HG02763 (cell line): ENCODE results near the gene TXNRD1.

Experiments used
- ATAC-seq: cut with Tn5 transposase; IDR thresholded peaks from one replicate; pipeline ENCODE4 v1.9.1; 2021; ENCODE audit warnings: mild to moderate bottlenecking, moderate library complexity; ENCODE audit not compliant: unreplicated experiment

Gene TXNRD1

GRCh38 chr12:104360157-104360556 is 144.6 kb downstream of the TXNRD1 start:
- ATAC-seq = no peak

- ATAC-seq = no peak
These were observed 145.6 kb downstream of the TXNRD1 start for GRCh38 chr12:104360983-104361707.

GRCh38 chr12:104365921-104366410 is 150.4 kb downstream of the TXNRD1 start:
- no peak for ATAC-seq

GRCh38 chr12:104369708-104370107 is 154.1 kb downstream of the TXNRD1 start:
- no peak for ATAC-seq

- no peak for ATAC-seq
These were observed 155.7 kb downstream of the TXNRD1 start for GRCh38 chr12:104371043-104371870.

- ATAC-seq = no peak
These were observed 156.6 kb downstream of the TXNRD1 start for GRCh38 chr12:104372061-104372720.

GRCh38 chr12:104372721-104373335 is 157.2 kb downstream of the TXNRD1 start:
- ATAC-seq = no peak

- ATAC-seq = no peak
These were observed 158.5 kb downstream of the TXNRD1 start for GRCh38 chr12:104374071-104374470.

- ATAC-seq = no peak
These were observed 159.2 kb downstream of the TXNRD1 start for GRCh38 chr12:104374806-104375205.

- ATAC-seq = no peak
These were observed 160.2 kb downstream of the TXNRD1 start for GRCh38 chr12:104375775-104376174.

GRCh38 chr12:104376650-104377513 is 161.3 kb downstream of the TXNRD1 start:
- no peak for ATAC-seq

GRCh38 chr12:104377514-104377812 is 161.9 kb downstream of the TXNRD1 start:
- no peak for ATAC-seq

- no peak for ATAC-seq
These were observed 162.8 kb downstream of the TXNRD1 start for GRCh38 chr12:104378427-104378826.

GRCh38 chr12:104381341-104381730 is 165.8 kb downstream of the TXNRD1 start:
- no peak for ATAC-seq

- no peak for ATAC-seq
These were observed 166.3 kb downstream of the TXNRD1 start for GRCh38 chr12:104381731-104382480.

- no peak for ATAC-seq
These were observed 168.7 kb downstream of the TXNRD1 start for GRCh38 chr12:104384141-104384880.

GRCh38 chr12:104385510-104385909 is 169.9 kb downstream of the TXNRD1 start:
- no peak for ATAC-seq

GRCh38 chr12:104386461-104386860 is 170.9 kb downstream of the TXNRD1 start:
- no peak for ATAC-seq

- ATAC-seq = no peak
These were observed 171.6 kb downstream of the TXNRD1 start for GRCh38 chr12:104387190-104387589.
